Transverse colon (tissue), 1 donor: ENCODE results near the gene EMP2.

Experiments used
- EP300 ChIP-seq: sonication (generic); formaldehyde crosslinking; IDR thresholded peaks from one replicate; pipeline ENCODE4 v1.6.1; 2017; ENCODE audit warnings: antibody characterized with exemption, low read depth
- POLR2A ChIP-seq: fragments of 450-650 bp; IDR thresholded peaks from one replicate; pipeline ENCODE4 v1.6.1; 2016; ENCODE audit warnings: antibody characterized with exemption, mild to moderate bottlenecking, moderate library complexity

- TF ChIP-seq POLR2A (peak; percentile 24), EP300 (no peak)
Observed at GRCh38 chr16:10598157-10598556, 17.8 kb upstream of the EMP2 start.
